Heart left ventricle (tissue), 13 donors: ENCODE results near the gene NPHP4.

Experiments
- POLR2A ChIP-seq, 2 donors: fragments of 450-650 bp; IDR thresholded peaks; one replicate each; pipeline ENCODE4 v1.6.1; 2017; ENCODE audit warnings: antibody characterized with exemption in 2 of 2, mild to moderate bottlenecking in 2 of 2, moderate library complexity in 2 of 2
- TF ChIP-seq, protein P1 (sequence below), 12 donors: fragments of 200-600 bp; sonication (generic) in 4 of 12; IDR thresholded peaks; one replicate each; pipeline versions ENCODE4 v1.5.0 to v1.8.0; 2018 to 2022; ENCODE audit warnings: antibody characterized with exemption in 12 of 12, mild to moderate bottlenecking in 5 of 12
- donor health status: ischemic (EF 13 %, LVEDD 7.1; RV severe dilation, severe dysfunction).
- donor health status: DM: no; HTN: yes; CAD: no.
- donor health status: DM: no; HTN: no; CAD: no.
- donor health status: ischemic (EF 25% LVEDD 6.9; RV normal size, moderate dysfunction).
- donor health status: ischemic (EF 25% LVEDD 5.7; RV mildly dilated, moderate dysfunction).
- donor health status: ischemic (EF 35%, LVEDD 5.7; RV mildly dilated, moderate dysfunction).
- donor health status: nonischemic (EF 11% LVEDD 7.7; RV severe dilation, severe dysfunction).
- donor health status: DM: yes; HTN: yes; CAD: no.
- donor health status: PGD.
- donor health status: ischemic (EF 29% LVEDD 5.4; RV normal size, mild dysfunction).
- donor health status: nonischemic (EF 23%, LVEDD 6.1; RV moderate dilation, normal function).

DNA sequence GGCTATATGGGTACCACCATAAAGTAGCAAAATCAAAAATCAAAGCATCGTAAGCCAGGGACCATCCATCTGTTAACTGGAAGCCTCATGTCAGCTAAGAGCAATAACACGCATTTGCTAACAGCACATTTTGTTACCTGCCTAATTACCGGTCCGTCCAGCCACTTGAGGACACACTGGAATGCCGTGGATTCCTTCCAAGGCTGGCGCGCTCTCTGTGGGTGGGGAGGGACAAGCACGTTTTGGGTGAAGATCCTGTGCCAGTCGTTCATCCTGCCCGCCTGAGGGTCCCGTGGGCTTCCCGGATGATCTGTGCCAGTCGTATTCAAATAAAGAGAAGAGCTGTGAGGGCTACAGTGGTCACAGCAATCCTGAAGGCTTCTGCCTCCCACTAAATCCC lies 6.2 kb downstream of the NPHP4 start:
- TF ChIP-seq, protein P1, sequence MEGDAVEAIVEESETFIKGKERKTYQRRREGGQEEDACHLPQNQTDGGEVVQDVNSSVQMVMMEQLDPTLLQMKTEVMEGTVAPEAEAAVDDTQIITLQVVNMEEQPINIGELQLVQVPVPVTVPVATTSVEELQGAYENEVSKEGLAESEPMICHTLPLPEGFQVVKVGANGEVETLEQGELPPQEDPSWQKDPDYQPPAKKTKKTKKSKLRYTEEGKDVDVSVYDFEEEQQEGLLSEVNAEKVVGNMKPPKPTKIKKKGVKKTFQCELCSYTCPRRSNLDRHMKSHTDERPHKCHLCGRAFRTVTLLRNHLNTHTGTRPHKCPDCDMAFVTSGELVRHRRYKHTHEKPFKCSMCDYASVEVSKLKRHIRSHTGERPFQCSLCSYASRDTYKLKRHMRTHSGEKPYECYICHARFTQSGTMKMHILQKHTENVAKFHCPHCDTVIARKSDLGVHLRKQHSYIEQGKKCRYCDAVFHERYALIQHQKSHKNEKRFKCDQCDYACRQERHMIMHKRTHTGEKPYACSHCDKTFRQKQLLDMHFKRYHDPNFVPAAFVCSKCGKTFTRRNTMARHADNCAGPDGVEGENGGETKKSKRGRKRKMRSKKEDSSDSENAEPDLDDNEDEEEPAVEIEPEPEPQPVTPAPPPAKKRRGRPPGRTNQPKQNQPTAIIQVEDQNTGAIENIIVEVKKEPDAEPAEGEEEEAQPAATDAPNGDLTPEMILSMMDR (IDR thresholded peaks at IDR 0.05): no peak
- no peak for TF ChIP-seq POLR2A (IDR thresholded peaks at IDR 0.05)
